HepG2 (cell line): Measurements from ENCODE around the gene SVBP. TPM values are rescaled to one million over a fixed set of nuclear protein-coding genes. Genes with fewer than 3 reads are reported as not detected.

Experiments used
- ATAC-seq: fragments of 200-7000 bp; cut with Tn5 transposase; 3 replicates; pipeline ENCODE4 v1.9.1; 2020; ENCODE audit warnings: mild to moderate bottlenecking, moderate library complexity
- BruUV-seq: library from RNA; stranded (reverse); fragments of 400-500 nt; replicated peaks from 2 replicates; lab custom pipeline; 2021; lab: Mats Ljungman, UMichigan
- CTCF ChIA-PET: fragments of 300-600 bp; formaldehyde crosslinking; extraction: SDS; loops from one replicate; lab custom pipeline; 2021; ENCODE audit warnings: low total read pairs, inconsistent platforms, low intra/inter-chr PET ratio; lab: Yijun Ruan, JAX
- POLR2A ChIA-PET: fragments of 350-600 bp; sonication (Branson Sonifier 250); formaldehyde crosslinking; loops from one replicate; lab custom pipeline; 2020; ENCODE audit warnings: antibody characterized with exemption, inconsistent platforms; lab: Yijun Ruan, JAX
- DNase-seq: peaks from one replicate; pipeline ENCODE4 v3.0.0-alpha.2; 2015; ENCODE audit warnings: low spot score
- FAIRE-seq: peaks from 3 replicates; lab custom pipeline; 2011; peaks lifted over from hg19 to GRCh38; lab: Jason Lieb, UNC
- H2AFZ ChIP-seq: one replicate; pipeline ENCODE4 v1.6.1; 2011; ENCODE audit warnings: low read length, inconsistent platforms
- H3K27ac ChIP-seq: fragments of 300-600 bp; 3 replicates; pipeline ENCODE4 v1.8.0; 2011; ENCODE audit warnings: mixed run types, mild to moderate bottlenecking, mixed read lengths, low read length, inconsistent platforms; ENCODE audit not compliant: insufficient read depth; ENCODE audit errors: extremely low read length
- H3K27me3 ChIP-seq, 2 experiments: fragments of 200-600 bp in 1 of 2; 2 replicates in 1 of 2; 3 replicates in 1 of 2; pipeline versions ENCODE4 v1.6.0 to v1.8.0; 2011; ENCODE audit warnings: low read length in 2 of 2, mild to moderate bottlenecking in 2 of 2, moderate library complexity in 2 of 2, inconsistent platforms in 1 of 2; ENCODE audit not compliant: insufficient read depth in 2 of 2, control insufficient read depth in 1 of 2
- H3K36me3 ChIP-seq, 2 experiments: fragments of 200-600 bp in 1 of 2; replicated peaks in 1 of 2; 2 replicates in 1 of 2; 3 replicates in 1 of 2; pipeline versions ENCODE4 v1.5.1 to v1.8.0; 2011; ENCODE audit warnings: low read length in 2 of 2, inconsistent platforms in 1 of 2; ENCODE audit not compliant: insufficient read depth in 2 of 2, control insufficient read depth in 1 of 2
- H3K4me1 ChIP-seq: 2 replicates; pipeline ENCODE4 v1.5.1; 2012; ENCODE audit warnings: low read length, inconsistent platforms; ENCODE audit not compliant: insufficient read depth
- H3K4me2 ChIP-seq: 2 replicates; pipeline ENCODE4 v1.6.0; 2011; ENCODE audit warnings: low read depth, low read length, inconsistent platforms
- H3K4me3 ChIP-seq, 3 experiments: fragments of 200-600 bp in 1 of 3; sonication (generic), shearing (Covaris generic) in 1 of 3; replicated peaks in 1 of 3; 2 replicates each; pipeline ENCODE4 v1.5.1; 2011 to 2016; ENCODE audit warnings: low read length in 3 of 3, inconsistent platforms in 2 of 3, low read depth in 2 of 3, mild to moderate bottlenecking in 2 of 3, control low read depth in 1 of 3, mixed read lengths in 1 of 3; ENCODE audit not compliant: insufficient read depth in 1 of 3
- H3K79me2 ChIP-seq: one replicate; pipeline ENCODE4 v1.6.1; 2011; ENCODE audit warnings: low read length, inconsistent platforms; ENCODE audit not compliant: insufficient read depth
- H3K9ac ChIP-seq: 2 replicates; pipeline ENCODE4 v1.6.0; 2011; ENCODE audit warnings: mild to moderate bottlenecking, low read depth, low read length, inconsistent platforms; ENCODE audit not compliant: insufficient read depth
- H3K9me3 ChIP-seq: 2 replicates; pipeline ENCODE4 v1.5.1; 2012; ENCODE audit warnings: mild to moderate bottlenecking, low read length
- H4K20me1 ChIP-seq: 2 replicates; pipeline ENCODE4 v1.6.0; 2011; ENCODE audit warnings: inconsistent platforms, mild to moderate bottlenecking, low read length, moderate library complexity; ENCODE audit not compliant: insufficient read depth
- ETV5 ChIP-seq: IDR thresholded peaks from 2 replicates; pipeline ENCODE4 v1.6.1; 2018; ENCODE audit warnings: missing biosample characterization, missing genetic modification reagents, inconsistent platforms, borderline replicate concordance
- HDAC1 ChIP-seq: sonication (generic); formaldehyde crosslinking; IDR thresholded peaks from 2 replicates; pipeline ENCODE4 v1.5.1; 2020; ENCODE audit warnings: mild to moderate bottlenecking, missing genetic modification reagents
- HDAC2 ChIP-seq: sonication (generic); formaldehyde crosslinking; IDR thresholded peaks from 2 replicates; pipeline ENCODE4 v1.4.0; 2020; ENCODE audit warnings: missing genetic modification reagents
- LCORL ChIP-seq, 2 experiments: fragments of 450-650 bp in 1 of 2; sonication (generic) in 1 of 2; formaldehyde crosslinking in 1 of 2; IDR thresholded peaks; 2 replicates each; pipeline versions ENCODE4 v1.5.0 to v1.6.1; 2017 to 2020; ENCODE audit warnings: antibody characterized with exemption in 1 of 2, missing genetic modification reagents in 1 of 2
- MAF1 ChIP-seq: sonication (generic); formaldehyde crosslinking; IDR thresholded peaks from 2 replicates; pipeline ENCODE4 v1.5.0; 2020; ENCODE audit warnings: missing genetic modification reagents, borderline replicate concordance
- PHF5A ChIP-seq: IDR thresholded peaks from one replicate; pipeline ENCODE4 v1.6.1; 2018; ENCODE audit warnings: low read depth, missing genetic modification reagents; ENCODE audit not compliant: unreplicated experiment
- SAP130 ChIP-seq: IDR thresholded peaks from 2 replicates; pipeline ENCODE4 v1.6.1; 2016; ENCODE audit warnings: low read depth
- SNAI1 ChIP-seq: sonication (generic); formaldehyde crosslinking; IDR thresholded peaks from 2 replicates; pipeline ENCODE4 v1.5.0; 2020; ENCODE audit warnings: mild to moderate bottlenecking, missing genetic modification reagents, borderline replicate concordance
- TCF12 ChIP-seq, 2 experiments: fragments of 450-650 bp in 1 of 2; sonication (generic) in 1 of 2; formaldehyde crosslinking in 1 of 2; IDR thresholded peaks; 2 replicates each; pipeline versions ENCODE4 v1.6.1 to v1.8.0; 2017 to 2022; ENCODE audit warnings: antibody characterized with exemption in 1 of 2, mild to moderate bottlenecking in 1 of 2, missing genetic modification reagents in 1 of 2, moderate library complexity in 1 of 2
- ZSCAN31 ChIP-seq: sonication (generic); formaldehyde crosslinking; IDR thresholded peaks from 2 replicates; pipeline ENCODE4 v1.5.0; 2020; ENCODE audit warnings: low read depth, mild to moderate bottlenecking, missing genetic modification reagents
- WGBS: methylation state at CpG from one replicate; pipeline ENCODE4 v1.1.6; 2017; ENCODE audit warnings: low lambda C conversion rate; 5-methylcytosine and 5-hydroxymethylcytosine counted together
- in situ Hi-C: cut with HindIII; loops from 2 replicates; pipeline ENCODE4 v1.10.0; 2017; ENCODE audit warnings: low pct_unique_long_range_greater_than_20kb; ENCODE audit not compliant: extremely low pct_ligation_motif_present
- intact Hi-C: fragments of 100-400 bp; cut with micrococcal nuclease; formaldehyde crosslinking; loops from one replicate; pipeline ENCODE4 v1.10.0; 2022; ENCODE audit not compliant: unreplicated experiment
- polyA plus RNA-seq, 8 experiments: library from polyadenylated mRNA; depleted of rRNA in 3 of 8; stranded (reverse) in 7 of 8; unstranded in 1 of 8; fragments of >200 nt; fragmentation: Illumina TruSeq in 4 of 8; extraction: Trizol in 4 of 8; gene quantifications; 2 replicates each; pipeline versions ENCODE4 v1.2.1 to v1.2.3, GENCODE V29; 2011 to 2016; ENCODE audit warnings: low read depth in 4 of 8, missing spikeins in 1 of 8, mixed read lengths in 1 of 8; ENCODE audit not compliant: insufficient read depth in 1 of 8
- total RNA-seq, 5 experiments: library from RNA; depleted of rRNA; stranded (reverse); fragments of >200 nt; fragmentation: Illumina TruSeq; extraction: Trizol; gene quantifications; 2 replicates each; pipeline ENCODE4 v1.2.3, GENCODE V29; 2016; ENCODE audit warnings: low read depth in 1 of 5
- TF ChIP-seq, protein P1 (sequence below): sonication (generic); formaldehyde crosslinking; IDR thresholded peaks from 2 replicates; pipeline ENCODE4 v1.4.0; 2020; ENCODE audit warnings: missing genetic modification reagents, mild to moderate bottlenecking, borderline replicate concordance
- TF ChIP-seq, protein P2 (sequence below): sonication (generic); formaldehyde crosslinking; IDR thresholded peaks from 2 replicates; pipeline ENCODE4 v1.4.0; 2020; ENCODE audit warnings: missing genetic modification reagents
- TF ChIP-seq, protein P3 (sequence below): sonication (generic); formaldehyde crosslinking; IDR thresholded peaks from 2 replicates; pipeline ENCODE4 v1.8.0; 2022; ENCODE audit warnings: mild to moderate bottlenecking, missing genetic modification reagents, moderate library complexity
- TF ChIP-seq, protein P4 (sequence below): IDR thresholded peaks from 2 replicates; pipeline ENCODE4 v1.6.1; 2018; ENCODE audit warnings: missing genetic modification reagents

Gene SVBP
- total and polyA plus RNA-seq, 2 of the 13 experiments (the other 11 are each of a cell fraction or from before 2014, with no cell fraction given) = 28.8 to 48.2 TPM

DNA sequence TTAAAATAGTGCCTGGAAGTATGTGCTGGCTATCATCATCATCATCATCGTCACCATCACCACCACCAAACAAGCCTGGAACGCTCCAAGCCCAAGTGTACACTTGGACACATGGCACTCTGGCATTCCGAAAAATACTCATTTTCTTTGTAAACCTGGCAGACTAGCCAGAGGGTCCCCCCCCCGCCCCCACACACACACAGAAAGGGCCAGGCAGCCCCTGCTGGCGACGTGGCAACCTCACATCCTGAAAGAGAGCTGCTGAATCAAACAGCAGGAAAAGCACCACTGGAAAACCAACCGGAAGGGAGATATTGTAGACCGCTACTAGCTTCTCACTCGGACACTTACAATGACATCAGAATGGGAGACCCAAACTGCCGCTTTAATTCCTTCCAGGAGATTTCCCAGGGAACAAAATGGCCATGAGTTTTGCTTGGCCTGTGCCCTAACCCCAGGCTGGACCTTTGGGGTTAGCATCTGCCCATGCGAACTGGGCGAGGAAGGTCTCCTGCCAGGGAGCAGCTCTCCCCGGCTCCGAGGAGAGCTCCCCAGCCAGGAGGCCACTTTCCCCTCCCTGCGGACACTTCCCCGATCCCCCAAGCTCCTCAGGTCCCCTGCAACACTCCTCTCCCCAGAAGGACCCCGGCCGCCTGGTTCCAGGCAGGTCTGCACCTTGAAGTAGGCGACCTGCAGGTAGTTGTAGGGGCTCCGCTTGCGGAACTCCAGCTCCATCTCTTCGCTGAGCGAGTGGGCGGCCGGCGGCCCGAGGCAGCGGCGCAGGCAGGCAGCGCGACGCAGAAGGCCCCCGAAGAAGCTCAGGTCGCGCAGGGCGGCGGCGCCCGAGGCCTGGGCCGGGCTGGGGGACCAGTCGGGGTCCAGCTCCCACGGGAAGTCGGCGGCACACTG, 51.1 kb downstream of the SVBP start:
- Histone ChIP-seq H3K9me3 (no peaks in the 10 kb centered on the region), H3K27ac (peak overlapping the region; percentile 67), H3K4me3 (peak overlapping the region; percentile 89 to 99 (median 95)), H2AFZ (no peak overlapping the region), H4K20me1 (no peaks in the 10 kb centered on the region; the same call in 1 of the 2 replicates), H3K36me3 (peaks cover 0 to 15% of the 10 kb centered on the region in 2 experiments; a peak in 3 of 5 replicates), H3K4me1 (peaks cover 56% of the 10 kb centered on the region), H3K79me2 (peaks cover 63% of the 10 kb centered on the region), H3K4me2 (peak overlapping the region; percentile 88), H3K27me3 (peaks cover 0 to 4% of the 10 kb centered on the region in 2 experiments; a peak in 1 of 5 replicates), H3K9ac (peak overlapping the region; percentile 93)
- peak; percentile 72 for FAIRE-seq
- ChIA-PET POLR2A (interaction anchor here (0.6 to 2.8 kb wide), 25 partner anchors 9 to 552 kb away, joined by 3 to 33 read pairs (median 5); partner anchors contain the start of genes CLDN19, ERMAP, PPIH and SVBP), CTCF (no interaction called here)
- TSS peak; percentile 72 for BruUV-seq
- WGBS = 0% methylated on average over 11 of the region's 44 CpGs
- in situ Hi-C loops (no loop called here), intact Hi-C loops (loop anchor here (2.0 to 5.0 kb wide), 2 partner anchors 51 to 81 kb away; partner anchors contain the start of genes ERMAP, SVBP and ZNF691)
- ATAC-seq = peak; percentile 64
- peak; percentile 76 for DNase-seq
- TF ChIP-seq LCORL (IDR thresholded peaks at IDR 0.05) (no peak), LCORL (CRISPR knock-in tag; IDR thresholded peaks at IDR 0.05) (0 out of 2 replicates have a peak, but pooled peaks have one; percentile 16), MAF1 (no peak), ZSCAN31 (CRISPR knock-in tag) (peak; percentile 22; the same call in 1 of the 2 replicates), ETV5 (CRISPR knock-in tag) (peak; percentile 68; the same call in 1 of the 2 replicates), PHF5A (CRISPR knock-in tag) (peak; percentile 36), SNAI1 (CRISPR knock-in tag) (no peak), HDAC1 (CRISPR knock-in tag) (0 out of 2 replicates have a peak, but pooled peaks have one; percentile 1), TCF12 (IDR thresholded peaks at IDR 0.05) (no peak), TCF12 (CRISPR knock-in tag; IDR thresholded peaks at IDR 0.05) (peak; percentile 24; the same call in 1 of the 2 replicates), HDAC2 (CRISPR knock-in tag) (peak; percentile 63), SAP130 (peak; percentile 79)
- TF ChIP-seq, protein P1, sequence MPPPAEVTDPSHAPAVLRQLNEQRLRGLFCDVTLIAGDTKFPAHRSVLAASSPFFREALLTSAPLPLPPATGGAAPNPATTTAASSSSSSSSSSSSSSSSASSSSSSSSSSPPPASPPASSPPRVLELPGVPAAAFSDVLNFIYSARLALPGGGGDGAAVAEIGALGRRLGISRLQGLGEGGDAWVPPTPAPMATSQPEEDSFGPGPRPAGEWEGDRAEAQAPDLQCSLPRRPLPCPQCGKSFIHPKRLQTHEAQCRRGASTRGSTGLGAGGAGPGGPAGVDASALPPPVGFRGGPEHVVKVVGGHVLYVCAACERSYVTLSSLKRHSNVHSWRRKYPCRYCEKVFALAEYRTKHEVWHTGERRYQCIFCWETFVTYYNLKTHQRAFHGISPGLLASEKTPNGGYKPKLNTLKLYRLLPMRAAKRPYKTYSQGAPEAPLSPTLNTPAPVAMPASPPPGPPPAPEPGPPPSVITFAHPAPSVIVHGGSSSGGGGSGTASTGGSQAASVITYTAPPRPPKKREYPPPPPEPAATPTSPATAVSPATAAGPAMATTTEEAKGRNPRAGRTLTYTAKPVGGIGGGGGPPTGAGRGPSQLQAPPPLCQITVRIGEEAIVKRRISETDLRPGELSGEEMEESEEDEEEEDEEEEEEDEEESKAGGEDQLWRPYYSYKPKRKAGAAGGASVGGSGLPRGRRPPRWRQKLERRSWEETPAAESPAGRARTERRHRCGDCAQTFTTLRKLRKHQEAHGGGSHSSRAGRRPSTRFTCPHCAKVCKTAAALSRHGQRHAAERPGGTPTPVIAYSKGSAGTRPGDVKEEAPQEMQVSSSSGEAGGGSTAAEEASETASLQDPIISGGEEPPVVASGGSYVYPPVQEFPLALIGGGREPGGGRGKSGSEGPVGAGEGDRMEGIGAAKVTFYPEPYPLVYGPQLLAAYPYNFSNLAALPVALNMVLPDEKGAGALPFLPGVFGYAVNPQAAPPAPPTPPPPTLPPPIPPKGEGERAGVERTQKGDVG (CRISPR knock-in tag) = no peak
- TF ChIP-seq, protein P2, sequence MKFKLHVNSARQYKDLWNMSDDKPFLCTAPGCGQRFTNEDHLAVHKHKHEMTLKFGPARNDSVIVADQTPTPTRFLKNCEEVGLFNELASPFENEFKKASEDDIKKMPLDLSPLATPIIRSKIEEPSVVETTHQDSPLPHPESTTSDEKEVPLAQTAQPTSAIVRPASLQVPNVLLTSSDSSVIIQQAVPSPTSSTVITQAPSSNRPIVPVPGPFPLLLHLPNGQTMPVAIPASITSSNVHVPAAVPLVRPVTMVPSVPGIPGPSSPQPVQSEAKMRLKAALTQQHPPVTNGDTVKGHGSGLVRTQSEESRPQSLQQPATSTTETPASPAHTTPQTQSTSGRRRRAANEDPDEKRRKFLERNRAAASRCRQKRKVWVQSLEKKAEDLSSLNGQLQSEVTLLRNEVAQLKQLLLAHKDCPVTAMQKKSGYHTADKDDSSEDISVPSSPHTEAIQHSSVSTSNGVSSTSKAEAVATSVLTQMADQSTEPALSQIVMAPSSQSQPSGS (CRISPR knock-in tag) = peak; percentile 41; the same call in 1 of the 2 replicates
- TF ChIP-seq, protein P3, sequence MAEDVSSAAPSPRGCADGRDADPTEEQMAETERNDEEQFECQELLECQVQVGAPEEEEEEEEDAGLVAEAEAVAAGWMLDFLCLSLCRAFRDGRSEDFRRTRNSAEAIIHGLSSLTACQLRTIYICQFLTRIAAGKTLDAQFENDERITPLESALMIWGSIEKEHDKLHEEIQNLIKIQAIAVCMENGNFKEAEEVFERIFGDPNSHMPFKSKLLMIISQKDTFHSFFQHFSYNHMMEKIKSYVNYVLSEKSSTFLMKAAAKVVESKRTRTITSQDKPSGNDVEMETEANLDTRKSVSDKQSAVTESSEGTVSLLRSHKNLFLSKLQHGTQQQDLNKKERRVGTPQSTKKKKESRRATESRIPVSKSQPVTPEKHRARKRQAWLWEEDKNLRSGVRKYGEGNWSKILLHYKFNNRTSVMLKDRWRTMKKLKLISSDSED (CRISPR knock-in tag) = 0 out of 2 replicates have a peak, but pooled peaks have one; percentile 41
- TF ChIP-seq, protein P4, sequence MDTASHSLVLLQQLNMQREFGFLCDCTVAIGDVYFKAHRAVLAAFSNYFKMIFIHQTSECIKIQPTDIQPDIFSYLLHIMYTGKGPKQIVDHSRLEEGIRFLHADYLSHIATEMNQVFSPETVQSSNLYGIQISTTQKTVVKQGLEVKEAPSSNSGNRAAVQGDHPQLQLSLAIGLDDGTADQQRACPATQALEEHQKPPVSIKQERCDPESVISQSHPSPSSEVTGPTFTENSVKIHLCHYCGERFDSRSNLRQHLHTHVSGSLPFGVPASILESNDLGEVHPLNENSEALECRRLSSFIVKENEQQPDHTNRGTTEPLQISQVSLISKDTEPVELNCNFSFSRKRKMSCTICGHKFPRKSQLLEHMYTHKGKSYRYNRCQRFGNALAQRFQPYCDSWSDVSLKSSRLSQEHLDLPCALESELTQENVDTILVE = peak; percentile 52
